HG03432 (cell line): Measurements from ENCODE around the gene NPAS1.
"Not testable (repeated sequence)": the region's sequence is repeated elsewhere in the genome, so short reads cannot be mapped to it uniquely, and the experiment has no call there.

Source experiments
- ATAC-seq: cut with Tn5 transposase; IDR thresholded peaks from one replicate; pipeline ENCODE4 v1.9.1; 2021; ENCODE audit warnings: mild to moderate bottlenecking, moderate library complexity; ENCODE audit not compliant: unreplicated experiment

Gene NPAS1

GRCh38 chr19:46988614-46989230, 30.9 kb upstream of the NPAS1 start:
- no peak for ATAC-seq

GRCh38 chr19:46990991-46991676, 28.5 kb upstream of the NPAS1 start:
- no peak for ATAC-seq

GRCh38 chr19:46992699-46993535, 26.7 kb upstream of the NPAS1 start:
- ATAC-seq: no peak

GRCh38 chr19:46993622-46994021, 26.0 kb upstream of the NPAS1 start:
- no peak for ATAC-seq

GRCh38 chr19:46994141-46994686, 25.4 kb upstream of the NPAS1 start:
- ATAC-seq: no peak

- no peak for ATAC-seq
These were observed 24.1 kb upstream of the NPAS1 start for GRCh38 chr19:46995492-46995891.

- no peak for ATAC-seq
These were observed 21.1 kb upstream of the NPAS1 start for GRCh38 chr19:46998445-46999125.

GRCh38 chr19:46999377-46999776, 20.3 kb upstream of the NPAS1 start:
- no peak for ATAC-seq

- no peak for ATAC-seq
These were observed 19.8 kb upstream of the NPAS1 start for GRCh38 chr19:46999878-47000277.

GRCh38 chr19:47000373-47000772, 19.3 kb upstream of the NPAS1 start:
- no peak for ATAC-seq

- ATAC-seq: no peak
These were observed 18.1 kb upstream of the NPAS1 start for GRCh38 chr19:47001584-47001983.

- no peak for ATAC-seq
These were observed 17.4 kb upstream of the NPAS1 start for GRCh38 chr19:47002106-47002766.

GRCh38 chr19:47002853-47003610, 16.6 kb upstream of the NPAS1 start:
- no peak for ATAC-seq

- no peak for ATAC-seq
These were observed 15.8 kb upstream of the NPAS1 start for GRCh38 chr19:47003611-47004465.

GRCh38 chr19:47005164-47005641, 14.4 kb upstream of the NPAS1 start:
- ATAC-seq: no peak

- no peak for ATAC-seq
These were observed 13.8 kb upstream of the NPAS1 start for GRCh38 chr19:47005873-47006272.

- no peak for ATAC-seq
These were observed 13.1 kb upstream of the NPAS1 start for GRCh38 chr19:47006496-47006895.

- ATAC-seq: not testable (repeated sequence)
These were observed 9.1 kb upstream of the NPAS1 start for GRCh38 chr19:47010549-47010948.

- ATAC-seq: no peak
These were observed 7.0 kb upstream of the NPAS1 start for GRCh38 chr19:47012617-47013016.
